ENCODE data around the gene NAPA. TPM values are rescaled to one million over a fixed set of nuclear protein-coding genes. Genes with fewer than 3 reads are reported as not detected.
A peak's percentile ranks its signal among the peaks of the same experiment; 100 is the strongest.

NAPA gene
- total and polyA plus RNA-seq, 2 of the 13 experiments (the other 11 are each of a cell fraction or from before 2014, with no cell fraction given), result 32.6 to 65.9 TPM

GRCh38 chr19:47483800-47484690, 30.8 kb downstream of the NAPA start, which contains the start of gene KPTN (continued):
- no peak for TF ChIP-seq GLI4 (CRISPR knock-in tag; IDR thresholded peaks at IDR 0.05; ENCODE audit: borderline replicate concordance)
- peak; percentile 34; the same call in 1 of the 2 replicates for TF ChIP-seq SP5 (CRISPR knock-in tag; IDR thresholded peaks at IDR 0.05; ENCODE audit: borderline replicate concordance, low read depth)
- TF ChIP-seq JDP2 (CRISPR knock-in tag; IDR thresholded peaks at IDR 0.05; ENCODE audit: borderline replicate concordance), result no peak
- no peak for TF ChIP-seq RCOR2 (CRISPR knock-in tag; IDR thresholded peaks at IDR 0.05)
- TF ChIP-seq PAXIP1 (CRISPR knock-in tag; conservative IDR thresholded peaks at IDR 0.05), result no peak; the same call in 1 of the 2 replicates
- TF ChIP-seq TRIM22 (IDR thresholded peaks at IDR 0.05), result no peak
- TF ChIP-seq KDM2A (CRISPR knock-in tag; IDR thresholded peaks at IDR 0.05; ENCODE audit: borderline replicate concordance, low read depth), result peak; percentile 95
- TF ChIP-seq ZNF687 (CRISPR knock-in tag; IDR thresholded peaks at IDR 0.05), result peak; percentile 80
- TF ChIP-seq HNRNPK (IDR thresholded peaks at IDR 0.05; ENCODE audit: low read depth, low read length, poor library complexity, severe bottlenecking), result peak; percentile 81
- TF ChIP-seq PRPF4 (IDR thresholded peaks at IDR 0.05; ENCODE audit: low read depth, low read length, poor library complexity, severe bottlenecking), result no peak
- no peak for TF ChIP-seq ZNF800 (CRISPR knock-in tag; IDR thresholded peaks at IDR 0.05)
- no peak for TF ChIP-seq FIP1L1 (IDR thresholded peaks at IDR 0.05; ENCODE audit: borderline replicate concordance, insufficient read depth, low read depth, low read length)
- TF ChIP-seq JUND (CRISPR knock-in tag; IDR thresholded peaks at IDR 0.05), result no peak
- TF ChIP-seq NFIB (CRISPR knock-in tag; IDR thresholded peaks at IDR 0.05; ENCODE audit: borderline replicate concordance), result no peak
- TF ChIP-seq RBAK (CRISPR knock-in tag; IDR thresholded peaks at IDR 0.05), result no peak
- no peak; the same call in none of the 2 replicates for TF ChIP-seq ZNF274 (CRISPR knock-in tag; IDR thresholded peaks at IDR 0.05)
- TF ChIP-seq BORCS8-MEF2B (CRISPR knock-in tag; IDR thresholded peaks at IDR 0.05), result peak; percentile 40; the same call in 1 of the 2 replicates
